VCaP (cell line): Measurements from ENCODE around the gene HES3.
A peak's percentile ranks its signal among the peaks of the same experiment; 100 is the strongest.

Experiments
- H3K27ac ChIP-seq: fragments of 450-650 bp; 2 replicates; pipeline ENCODE4 v1.5.1; 2017
- TF ChIP-seq, protein P1 (sequence below): fragments of 450-650 bp; conservative IDR thresholded peaks from 2 replicates; pipeline ENCODE4 v1.5.1; 2017; ENCODE audit warnings: mild to moderate bottlenecking, moderate library complexity

The HES3 gene

DNA sequence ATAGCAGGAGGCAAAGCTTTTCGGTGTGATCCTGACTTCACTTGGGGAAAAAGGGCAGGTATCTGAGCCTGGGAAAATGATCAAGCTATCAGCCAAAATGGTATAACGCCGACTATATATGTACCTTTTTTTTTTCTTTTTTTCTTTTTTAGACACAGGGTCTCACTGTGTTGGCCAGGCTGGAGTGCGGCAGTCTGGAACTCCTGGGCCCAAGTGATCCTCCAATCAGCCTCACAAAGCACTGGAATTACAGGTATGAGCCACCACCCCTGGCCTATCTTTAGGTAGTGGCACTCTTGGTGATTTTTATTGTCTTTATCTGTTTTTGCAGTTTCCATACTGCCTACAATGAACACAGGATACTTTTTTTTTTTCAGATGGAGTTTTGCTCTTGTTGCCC lies 6.9 kb upstream of the HES3 start:
- H3K27ac ChIP-seq: no peak overlapping the region
- TF ChIP-seq, protein P1, sequence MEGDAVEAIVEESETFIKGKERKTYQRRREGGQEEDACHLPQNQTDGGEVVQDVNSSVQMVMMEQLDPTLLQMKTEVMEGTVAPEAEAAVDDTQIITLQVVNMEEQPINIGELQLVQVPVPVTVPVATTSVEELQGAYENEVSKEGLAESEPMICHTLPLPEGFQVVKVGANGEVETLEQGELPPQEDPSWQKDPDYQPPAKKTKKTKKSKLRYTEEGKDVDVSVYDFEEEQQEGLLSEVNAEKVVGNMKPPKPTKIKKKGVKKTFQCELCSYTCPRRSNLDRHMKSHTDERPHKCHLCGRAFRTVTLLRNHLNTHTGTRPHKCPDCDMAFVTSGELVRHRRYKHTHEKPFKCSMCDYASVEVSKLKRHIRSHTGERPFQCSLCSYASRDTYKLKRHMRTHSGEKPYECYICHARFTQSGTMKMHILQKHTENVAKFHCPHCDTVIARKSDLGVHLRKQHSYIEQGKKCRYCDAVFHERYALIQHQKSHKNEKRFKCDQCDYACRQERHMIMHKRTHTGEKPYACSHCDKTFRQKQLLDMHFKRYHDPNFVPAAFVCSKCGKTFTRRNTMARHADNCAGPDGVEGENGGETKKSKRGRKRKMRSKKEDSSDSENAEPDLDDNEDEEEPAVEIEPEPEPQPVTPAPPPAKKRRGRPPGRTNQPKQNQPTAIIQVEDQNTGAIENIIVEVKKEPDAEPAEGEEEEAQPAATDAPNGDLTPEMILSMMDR: no peak

DNA sequence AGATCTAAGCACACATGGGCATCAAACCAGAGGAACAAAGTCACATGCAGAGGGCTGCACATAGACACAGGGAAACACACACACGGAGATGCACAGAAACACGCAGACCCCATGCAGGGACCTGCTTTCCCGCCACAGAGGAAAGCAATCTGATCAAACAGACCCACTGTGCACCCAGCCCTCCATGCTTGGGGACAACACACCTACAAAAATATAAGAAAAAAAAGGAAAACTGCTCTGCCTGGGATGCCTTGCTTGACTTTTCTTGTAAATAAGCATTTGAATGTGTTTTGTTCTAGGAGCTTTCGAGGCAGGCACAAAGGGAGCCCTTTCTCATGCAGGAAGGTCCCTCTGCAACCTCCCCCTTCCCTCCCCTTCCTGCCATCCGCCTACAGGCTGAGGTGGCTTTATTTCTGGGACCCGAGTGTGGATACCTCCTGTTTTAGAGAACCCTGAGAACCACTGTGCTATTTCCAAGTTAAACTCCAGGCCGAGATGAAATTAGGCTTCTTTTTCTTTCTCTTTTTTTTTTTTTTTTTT lies 4.7 kb upstream of the HES3 start:
- no peak overlapping the region for H3K27ac ChIP-seq
- TF ChIP-seq, protein P1: no peak

DNA sequence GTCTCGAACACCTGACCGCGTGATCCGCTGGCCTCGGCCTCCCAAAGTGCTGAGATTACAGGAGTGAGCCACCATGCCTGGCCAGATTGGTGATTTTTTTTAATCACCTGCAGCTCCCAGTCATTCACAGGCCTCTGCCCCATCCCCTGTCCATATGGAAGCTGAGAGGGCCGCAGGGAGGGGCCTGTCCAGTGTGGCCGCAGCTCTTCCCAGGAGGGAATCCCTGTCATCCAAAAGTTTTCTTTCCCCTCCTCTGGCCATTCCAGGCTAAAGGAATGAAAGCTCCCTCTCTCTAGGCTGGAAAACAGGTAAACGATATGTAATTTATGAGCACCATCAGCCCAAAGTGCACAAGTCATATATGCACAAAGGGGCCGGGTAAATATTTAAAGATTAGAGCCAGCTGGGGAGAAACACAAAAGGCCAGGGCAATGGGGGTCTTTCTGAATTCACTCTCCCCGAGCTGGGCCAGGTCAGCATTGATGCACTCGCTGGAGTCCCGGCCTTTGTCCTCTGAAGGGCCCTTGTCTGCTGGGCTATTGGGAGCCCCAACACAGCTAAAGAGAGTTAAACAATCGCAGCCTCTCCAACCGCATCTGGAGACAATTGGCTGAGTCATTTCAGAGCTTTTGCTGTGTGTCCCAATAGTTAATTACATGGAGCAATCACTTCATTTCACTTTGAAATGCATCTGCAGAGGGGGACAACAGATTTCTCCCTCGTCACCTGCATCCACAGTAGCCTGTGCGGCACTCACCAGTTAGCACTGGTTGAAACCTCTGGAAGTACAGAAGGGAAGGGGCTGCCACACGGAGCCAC lies 3.8 kb upstream of the HES3 start:
- no peak overlapping the region for H3K27ac ChIP-seq
- TF ChIP-seq, protein P1: no peak

DNA sequence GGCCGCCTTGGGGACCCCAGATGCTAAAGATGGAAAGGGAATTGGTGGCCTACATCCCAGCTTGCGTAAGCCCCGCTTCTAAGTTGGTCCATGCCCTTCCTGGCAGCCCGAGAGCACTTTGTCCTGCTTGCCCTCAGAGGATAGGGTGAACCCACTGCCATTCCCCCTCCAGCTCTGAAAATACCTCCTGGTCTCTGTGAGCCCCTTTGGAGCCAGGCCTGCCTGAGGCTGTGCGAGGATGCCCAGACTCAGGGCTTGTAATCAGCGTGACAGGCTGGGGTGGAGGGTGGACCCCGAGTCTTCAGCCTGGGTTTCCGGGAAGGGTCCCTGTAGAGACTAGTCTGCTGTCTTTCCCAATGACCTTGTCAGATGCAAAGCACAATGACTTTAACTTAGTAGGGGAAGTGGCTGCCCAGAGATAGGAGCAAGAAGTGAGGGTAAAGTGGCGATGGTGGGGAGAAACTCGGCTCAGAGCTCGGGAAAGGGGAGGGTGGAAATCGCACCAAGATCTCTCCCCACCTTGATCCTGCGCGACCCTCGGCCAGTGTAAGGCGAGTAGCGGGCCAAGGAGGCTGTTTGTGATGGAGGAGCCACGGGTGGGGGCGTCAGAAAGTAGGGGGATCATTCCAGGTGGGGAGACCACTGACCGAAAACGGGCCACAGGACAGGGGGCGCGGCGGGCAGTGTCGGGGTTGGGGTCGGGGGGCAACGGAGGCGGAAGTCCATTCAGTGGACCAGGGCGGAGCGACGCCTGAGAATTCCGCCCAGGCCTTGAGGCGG lies 2.7 kb upstream of the HES3 start:
- H3K27ac ChIP-seq: no peak overlapping the region
- TF ChIP-seq, protein P1: no peak

DNA sequence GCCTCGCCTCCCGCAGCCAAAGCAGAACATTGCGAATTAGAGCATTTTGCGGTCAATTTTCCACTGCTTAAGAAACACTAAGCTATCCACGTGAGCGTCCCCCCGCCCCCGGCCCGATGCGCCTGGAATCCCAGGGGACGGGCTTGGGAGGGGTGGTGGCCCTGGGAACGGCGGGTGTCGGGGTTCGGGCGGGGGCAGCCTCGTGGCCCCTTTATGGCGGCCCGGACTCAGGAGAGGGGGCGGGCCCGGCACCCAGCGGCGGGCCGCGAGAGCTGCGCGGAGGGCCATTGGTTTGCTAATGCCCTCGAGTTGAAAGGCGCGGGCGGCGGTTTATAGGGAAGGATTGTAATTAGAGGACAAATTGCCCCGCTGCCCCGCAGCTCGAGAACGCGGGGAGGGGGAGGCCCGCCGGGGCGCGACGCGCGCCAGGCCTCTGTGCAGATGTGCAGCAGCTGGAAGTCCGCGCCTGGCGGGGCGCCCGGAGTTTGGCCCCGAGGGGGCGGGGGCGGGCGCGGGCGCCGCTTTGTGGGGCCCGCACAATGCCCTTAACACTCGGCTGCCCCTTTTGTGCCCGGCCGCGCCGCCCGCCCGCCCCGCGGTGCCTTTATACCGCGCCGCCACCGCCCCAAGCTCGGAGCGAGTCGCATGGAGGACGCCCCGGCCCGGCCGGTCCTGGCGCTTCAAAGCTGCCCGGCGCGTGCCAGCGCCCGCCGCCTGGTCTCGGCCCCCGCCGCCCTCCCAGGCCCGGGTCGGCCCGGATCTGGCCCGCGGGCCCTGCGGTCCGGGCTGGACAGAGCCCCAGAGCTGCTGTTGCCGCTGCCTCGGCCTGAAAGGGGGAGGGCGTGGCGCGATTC lies 1.9 kb upstream of the HES3 start:
- TF ChIP-seq, protein P1: no peak
- peak overlapping the region; percentile 7; the same call in 1 of the 2 replicates for H3K27ac ChIP-seq

DNA sequence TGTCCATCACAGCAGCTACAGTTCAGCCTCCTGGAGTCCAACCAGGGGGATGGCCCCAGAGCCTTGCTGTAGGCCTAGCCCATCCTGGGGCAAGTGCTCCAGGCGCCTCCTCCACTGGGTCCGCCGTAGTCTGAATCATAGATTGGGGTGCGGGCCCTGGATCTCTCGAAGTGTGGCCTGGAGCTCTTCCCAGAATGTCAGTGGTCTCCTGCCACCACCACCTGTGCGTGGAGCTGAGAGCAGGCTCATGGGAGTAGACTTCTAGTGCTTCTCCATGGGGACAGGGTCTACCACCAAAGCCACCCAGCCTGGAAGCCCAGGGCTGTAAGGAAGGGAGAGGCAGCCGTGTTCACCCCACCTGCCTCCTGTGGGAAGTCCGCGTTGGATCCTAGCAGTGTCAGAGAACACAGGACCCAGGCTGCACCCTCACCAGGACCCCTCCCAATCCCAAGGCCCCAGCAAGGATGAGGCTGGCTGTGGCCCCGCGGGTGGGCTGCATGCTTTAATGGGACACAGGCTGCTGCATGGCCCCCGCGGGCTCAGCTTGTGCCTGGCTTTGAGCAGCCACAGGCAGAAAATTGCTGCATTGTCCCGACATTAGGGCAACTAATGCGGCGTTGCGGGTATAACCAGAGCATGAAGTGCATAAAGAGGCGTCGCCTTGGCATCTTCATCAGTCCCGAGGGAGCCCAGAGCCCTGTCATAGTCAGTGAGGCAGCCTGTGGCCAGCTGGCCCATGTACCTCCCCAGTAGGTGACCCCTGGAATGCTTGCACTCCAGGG lies 735 bp upstream of the HES3 start:
- no peak overlapping the region for H3K27ac ChIP-seq
- TF ChIP-seq, protein P1: no peak
